Measurements from ENCODE around the gene SLC24A5.

The SLC24A5 gene

DNA sequence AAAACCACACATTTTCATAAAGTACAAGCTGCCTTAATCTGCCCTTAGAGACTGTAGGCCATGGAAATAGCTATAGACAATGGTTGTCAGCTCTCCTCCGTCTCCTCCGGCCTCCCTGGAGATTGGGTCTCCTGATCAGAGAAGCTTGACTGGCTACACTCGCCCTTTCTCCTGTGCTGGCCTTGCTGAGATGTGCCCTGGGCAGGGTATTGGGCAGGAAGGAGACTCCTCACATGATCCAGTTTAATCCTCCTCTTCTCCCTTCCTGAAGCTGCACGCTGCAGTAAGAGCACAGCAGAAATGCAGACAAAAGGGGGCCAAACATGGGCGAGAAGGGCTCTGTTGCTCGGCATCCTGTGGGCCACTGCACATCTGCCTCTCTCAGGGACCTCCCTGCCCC, at the start of gene SLC24A5:
Gene SLC24A5 (plus strand): TSS at position 246 of the 400 bp plus-strand sequence. CDS start 55 bp downstream, at position 301.
- no peak for DNase-seq

DNA sequence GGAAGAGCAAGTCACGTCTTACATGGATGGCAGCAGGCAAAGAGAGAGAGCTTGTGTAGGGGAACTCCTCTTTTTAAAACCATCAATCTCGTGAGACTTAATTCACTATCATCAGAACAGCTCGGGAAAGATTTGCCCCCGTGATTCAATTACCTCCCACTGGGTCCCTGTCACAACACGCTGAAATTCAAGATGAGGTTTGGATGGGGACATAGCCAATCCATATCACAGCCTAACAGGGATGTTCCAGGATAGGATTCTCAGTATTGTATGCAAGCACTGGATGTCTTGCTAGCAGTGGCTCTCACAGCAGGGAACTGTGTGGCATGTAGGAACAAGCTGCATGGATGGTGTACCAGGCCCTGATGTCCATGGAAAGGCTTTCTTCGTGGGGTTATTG, 47.8 kb upstream of the SLC24A5 start:
- DNase-seq, result no peak

DNA sequence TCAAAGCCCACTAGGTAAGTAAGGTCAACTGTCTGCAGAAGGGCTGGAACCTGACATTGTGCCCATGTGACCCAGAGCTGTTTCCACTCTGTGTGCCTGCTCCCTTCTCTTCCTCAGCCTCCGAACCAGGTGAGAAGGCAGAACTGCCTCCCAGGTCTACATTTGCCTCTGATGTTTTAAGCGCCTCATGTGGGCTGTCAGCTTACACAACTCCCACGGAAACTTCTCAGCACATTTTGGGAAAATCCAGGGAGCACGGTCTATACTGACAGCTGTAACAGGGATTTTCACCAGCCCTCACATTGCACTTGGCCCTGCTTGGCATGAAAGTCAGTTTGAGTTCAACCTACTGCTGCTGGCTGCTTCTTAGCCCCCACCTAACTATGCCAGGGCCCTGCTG, 46.9 kb upstream of the SLC24A5 start:
- no peak for DNase-seq

DNA sequence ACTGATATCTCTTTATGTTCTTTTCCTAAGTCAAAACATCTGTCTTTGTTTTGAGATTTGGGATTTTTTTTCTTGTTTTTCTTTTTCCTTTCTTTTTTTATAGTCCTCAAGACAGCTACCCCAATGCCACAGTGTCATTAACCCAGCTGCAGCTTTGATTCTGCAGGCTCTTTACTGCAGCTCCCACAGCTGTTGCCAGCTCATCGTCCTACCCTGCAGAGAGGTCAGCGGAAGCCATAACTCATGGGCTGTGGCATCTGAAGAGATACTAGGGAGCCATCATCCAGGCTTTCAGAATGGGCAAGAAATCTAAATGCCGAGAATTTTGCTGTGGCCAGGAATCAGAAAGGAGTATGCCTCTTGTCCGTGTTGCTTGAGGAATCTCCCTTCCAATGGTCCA, 44.3 kb upstream of the SLC24A5 start:
- DNase-seq, result no peak

DNA sequence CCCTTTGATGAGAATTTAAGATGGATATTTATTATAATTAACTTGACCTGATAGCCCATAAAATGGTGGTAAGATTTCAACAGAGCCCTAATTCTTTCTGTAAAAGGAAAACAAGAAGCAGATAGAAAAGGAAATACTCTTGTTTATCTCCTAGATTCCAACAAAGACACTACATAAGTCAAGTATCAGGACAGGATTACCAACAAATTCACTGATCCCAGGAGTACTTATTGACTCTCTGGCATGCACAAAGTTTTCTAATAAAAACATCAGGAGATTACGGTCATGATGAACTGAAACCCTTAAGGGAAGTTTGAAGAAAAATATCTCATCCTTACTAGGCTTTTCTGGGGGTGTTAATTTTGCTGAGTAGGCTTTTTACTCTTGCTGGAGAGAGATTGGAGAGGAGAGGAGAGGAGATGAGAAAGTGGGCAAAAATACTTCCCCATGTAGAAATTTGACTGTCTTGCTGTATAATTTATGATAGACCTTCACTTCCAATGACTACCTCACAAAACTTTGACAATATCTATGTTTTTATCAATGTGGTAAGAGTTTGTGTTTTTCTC, 43.1 kb upstream of the SLC24A5 start:
- DNase-seq, result no peak

DNA sequence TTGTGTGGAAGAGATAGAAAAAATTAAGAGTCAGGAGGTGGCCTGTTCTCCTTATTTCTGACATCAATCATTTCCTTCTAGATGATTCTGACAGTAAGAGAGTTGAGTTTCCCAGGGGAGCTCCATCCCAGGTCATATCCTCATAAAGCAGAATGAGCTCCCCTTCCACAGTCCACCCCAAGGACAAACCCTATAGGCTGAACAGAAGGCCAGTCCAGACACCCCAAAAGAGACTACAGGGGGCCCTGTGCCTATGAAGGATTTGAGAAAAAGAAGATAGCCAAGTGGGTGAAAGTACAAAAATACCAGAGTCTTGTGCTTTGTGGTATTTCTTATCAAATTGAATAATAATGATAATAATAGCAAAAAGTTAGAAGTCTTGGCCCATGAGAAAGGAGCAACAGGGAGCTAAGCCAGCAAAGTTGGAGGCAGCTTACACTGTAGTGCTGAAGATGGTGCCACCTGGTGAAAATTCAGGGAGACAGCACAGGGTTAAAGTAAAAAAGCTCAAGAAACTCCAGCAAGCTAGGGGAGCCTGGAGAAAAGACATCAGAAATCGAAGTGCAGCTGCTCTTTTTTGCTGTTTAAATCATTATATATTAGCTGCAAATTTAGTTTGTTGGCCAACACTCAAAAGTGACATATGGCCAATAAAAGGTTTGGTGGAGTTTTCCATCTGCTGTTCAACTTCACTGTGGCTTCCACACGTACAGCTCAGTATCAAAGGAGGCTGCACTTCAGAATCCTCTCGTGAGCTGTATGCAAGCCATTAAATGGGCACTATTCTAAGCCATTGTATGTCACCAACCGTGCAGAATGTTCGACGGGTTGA, 35.8 kb upstream of the SLC24A5 start:
- no peak for DNase-seq

DNA sequence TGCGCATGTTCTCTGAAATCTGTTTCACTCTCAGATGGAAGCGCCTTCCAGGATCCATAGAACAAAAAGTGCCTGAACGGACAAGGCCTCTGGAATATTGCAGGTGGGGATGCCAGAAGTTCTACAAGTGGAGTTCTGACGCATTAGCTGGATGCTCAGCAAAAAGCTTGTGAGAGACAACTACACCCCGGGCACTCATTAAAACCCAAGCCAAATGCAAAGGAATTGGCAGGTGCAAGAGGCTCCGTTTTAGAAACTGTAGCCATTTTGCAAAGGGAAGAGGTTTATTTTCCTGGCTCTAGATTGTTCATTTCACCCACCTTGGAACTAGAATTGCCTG, 35.2 kb upstream of the SLC24A5 start:
- DNase-seq, result no peak

DNA sequence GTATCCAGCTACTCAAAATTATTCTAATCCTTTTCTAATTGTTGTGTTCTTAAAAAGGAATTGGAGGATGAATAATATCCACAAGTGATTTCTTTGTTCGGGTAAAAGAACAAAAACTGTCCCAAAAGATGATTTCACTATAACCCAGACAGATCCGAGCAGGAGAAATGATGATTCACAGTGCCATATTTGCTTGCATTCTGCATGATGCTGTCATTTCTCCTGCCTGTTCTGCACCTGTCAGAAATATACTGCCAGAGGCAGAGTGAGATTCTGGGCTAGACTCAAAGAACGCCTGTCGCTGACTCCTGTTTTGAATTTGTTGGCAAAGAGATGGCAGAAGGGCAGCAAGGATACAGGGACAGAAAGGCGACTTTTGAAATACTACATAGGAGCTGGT, 34.7 kb upstream of the SLC24A5 start:
- no peak for DNase-seq

DNA sequence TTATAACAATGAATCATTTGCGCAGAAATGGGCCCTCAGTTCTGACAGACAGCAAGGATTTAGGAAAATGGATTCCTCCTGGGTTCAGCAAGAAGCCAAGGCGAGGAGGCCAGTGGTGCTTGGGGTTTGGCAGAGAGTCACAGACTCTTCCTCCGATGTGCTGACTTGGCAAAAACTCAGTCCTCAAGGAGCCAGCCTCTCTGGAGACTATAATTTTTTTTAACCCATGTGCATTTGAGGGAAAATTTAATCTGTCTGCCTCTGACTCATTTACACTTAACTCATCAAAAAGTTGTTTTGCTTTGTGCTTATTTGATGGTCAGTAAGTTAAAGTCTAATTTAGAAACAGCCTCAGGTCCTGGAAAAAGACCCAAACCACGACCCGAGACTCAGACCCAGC, 34.2 kb upstream of the SLC24A5 start:
- DNase-seq, result no peak

DNA sequence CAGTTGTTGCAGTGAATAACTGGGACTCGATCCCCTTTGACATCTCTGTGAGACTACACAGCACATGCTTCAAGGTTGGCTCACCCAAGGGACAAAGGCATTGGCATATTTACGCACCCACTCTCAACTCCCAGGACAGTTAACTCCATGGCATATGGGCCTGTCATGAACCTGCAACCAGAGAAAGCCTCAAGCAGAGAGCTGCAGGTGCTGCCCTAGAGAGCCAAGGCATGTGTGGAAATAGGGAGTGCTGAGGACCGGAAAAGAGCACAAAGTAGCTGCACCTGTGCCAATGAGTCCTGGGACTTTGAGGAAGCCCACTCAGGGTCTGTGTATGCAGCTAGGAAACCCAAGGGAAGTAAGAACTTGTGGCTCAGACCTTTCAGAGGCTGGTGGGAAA, 32.9 kb upstream of the SLC24A5 start:
- DNase-seq, result no peak

DNA sequence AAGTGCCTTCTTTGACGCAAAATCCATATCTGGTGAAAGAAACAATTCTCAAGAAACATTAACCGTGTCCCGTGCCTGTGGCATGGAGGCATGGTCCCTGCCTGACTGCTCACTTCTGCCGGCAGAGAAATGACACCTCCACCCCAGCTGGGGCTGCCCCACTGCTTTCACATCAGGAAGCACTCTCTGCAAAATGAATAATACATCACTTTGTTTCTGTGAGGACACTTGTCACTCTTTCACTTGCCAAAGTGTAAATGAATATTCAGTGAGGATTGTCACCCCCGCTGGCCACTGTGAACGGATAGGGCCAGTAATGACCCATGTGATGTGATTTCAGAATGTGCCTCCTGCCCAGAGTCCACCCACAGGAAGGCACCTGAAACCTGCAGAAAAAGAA, 31.1 kb upstream of the SLC24A5 start:
- DNase-seq, result no peak

DNA sequence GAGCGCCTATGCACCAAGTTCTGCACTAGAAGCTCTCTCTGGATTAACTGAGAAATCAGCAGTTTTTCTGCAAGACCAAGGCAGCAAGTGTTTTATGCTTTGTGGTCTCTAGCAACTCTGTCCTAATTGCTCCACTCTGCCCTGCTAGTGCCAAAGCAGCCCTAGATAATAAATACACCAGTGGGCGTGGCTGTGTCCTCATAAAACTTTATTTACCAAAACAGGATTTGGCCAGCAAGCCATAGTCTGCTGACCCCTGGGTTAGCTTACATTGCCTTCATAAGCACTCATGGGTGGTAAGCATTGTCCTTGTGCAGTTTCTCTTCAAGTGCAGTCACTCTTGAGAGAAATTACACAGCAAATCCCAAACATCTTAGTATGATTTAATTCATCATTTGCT, 30.7 kb upstream of the SLC24A5 start:
- DNase-seq, result no peak

DNA sequence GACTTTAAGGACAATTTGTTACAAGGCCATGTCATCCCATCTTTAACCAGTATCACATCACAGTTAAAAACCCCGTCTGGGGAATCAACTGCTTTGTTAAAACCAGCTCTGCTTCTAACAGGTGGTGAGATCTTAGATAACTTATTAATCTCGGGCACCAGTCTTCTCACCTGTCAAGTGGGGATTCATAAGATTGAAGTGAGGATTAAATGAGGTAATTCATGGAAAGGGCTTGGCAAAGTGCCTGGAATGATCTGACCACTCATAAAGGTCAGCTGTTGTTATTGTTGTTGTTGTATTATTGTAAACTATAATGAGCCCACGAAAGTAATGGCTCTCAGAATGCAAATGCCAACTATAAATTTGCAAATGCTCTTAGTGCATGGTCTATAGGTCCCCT, 30.1 kb upstream of the SLC24A5 start:
- DNase-seq, result no peak

DNA sequence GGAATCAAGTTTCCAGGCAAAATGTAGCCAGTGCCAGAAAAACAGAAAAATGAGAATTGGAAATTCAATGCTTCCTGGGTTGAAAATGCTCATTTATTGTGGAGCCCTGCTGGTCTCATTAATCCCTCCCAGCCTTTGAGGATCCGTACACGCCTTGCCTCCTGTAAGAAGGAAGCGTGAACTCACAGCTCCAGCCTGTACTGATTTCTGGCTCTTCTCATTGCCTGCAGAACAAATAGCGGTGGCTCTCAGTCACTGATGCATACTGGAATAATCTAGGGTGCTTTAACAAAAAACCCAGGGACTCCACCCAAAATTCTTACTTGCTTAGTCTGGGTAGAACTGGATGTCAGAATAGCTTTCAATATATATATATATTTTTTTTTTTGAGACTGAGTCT, 29.3 kb upstream of the SLC24A5 start:
- DNase-seq, result no peak

DNA sequence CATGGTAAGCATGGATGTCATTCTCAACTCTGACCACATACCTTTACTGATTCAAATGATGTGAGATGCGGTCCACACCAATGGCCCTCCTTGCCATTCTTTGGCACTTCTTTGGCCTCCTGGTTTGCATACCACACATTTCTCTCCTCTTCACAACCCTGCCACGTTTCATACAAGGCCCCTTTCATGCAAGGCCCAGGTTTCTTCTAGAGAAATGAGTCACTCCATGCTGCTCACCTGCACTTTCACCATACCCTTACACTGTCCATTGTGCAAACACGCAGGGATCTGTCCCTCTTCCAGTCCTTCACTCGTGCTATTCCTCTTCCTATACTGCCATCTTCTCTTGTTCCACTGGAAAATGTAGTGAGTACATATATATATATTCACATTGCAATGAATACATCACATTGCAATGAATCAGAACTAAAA, 24.4 kb upstream of the SLC24A5 start:
- DNase-seq, result no peak

DNA sequence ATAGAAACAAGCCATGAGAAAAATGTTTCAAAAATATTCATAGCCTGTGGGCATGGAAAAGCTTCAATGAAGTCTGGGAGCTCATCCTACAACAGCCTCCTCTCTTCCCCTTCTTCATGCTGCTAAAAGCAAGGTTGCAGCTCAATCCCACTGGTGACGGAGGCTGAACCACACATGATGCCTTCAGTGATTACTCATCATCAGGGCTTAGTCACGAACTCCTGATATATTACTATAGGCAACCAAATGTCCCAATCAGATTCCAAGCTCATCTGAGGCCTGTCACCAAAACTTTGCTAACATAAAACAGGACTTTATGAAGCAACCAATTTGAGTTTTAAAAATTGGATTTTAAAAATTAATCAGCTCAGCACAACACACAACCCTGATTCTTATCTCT, 24.0 kb upstream of the SLC24A5 start:
- no peak for DNase-seq

DNA sequence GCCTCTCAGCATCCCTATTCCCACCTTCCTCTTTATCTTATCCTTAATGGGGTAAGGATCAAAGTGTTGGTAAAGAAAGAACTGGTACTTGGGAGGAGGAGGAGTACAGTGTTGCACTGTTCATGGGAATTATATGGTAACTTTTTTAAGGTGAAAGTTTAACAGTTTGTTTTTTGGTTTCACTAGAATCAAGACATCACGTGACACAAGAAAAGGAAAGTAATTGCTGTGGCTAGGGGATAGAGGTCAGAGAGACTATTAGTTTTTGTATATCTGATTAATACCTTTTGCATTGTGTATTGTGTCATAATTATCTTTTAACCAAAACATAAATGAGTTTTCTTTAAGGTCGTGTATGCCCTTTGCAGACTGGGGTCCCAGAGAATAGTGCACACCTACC, 23.5 kb upstream of the SLC24A5 start:
- DNase-seq, result no peak

DNA sequence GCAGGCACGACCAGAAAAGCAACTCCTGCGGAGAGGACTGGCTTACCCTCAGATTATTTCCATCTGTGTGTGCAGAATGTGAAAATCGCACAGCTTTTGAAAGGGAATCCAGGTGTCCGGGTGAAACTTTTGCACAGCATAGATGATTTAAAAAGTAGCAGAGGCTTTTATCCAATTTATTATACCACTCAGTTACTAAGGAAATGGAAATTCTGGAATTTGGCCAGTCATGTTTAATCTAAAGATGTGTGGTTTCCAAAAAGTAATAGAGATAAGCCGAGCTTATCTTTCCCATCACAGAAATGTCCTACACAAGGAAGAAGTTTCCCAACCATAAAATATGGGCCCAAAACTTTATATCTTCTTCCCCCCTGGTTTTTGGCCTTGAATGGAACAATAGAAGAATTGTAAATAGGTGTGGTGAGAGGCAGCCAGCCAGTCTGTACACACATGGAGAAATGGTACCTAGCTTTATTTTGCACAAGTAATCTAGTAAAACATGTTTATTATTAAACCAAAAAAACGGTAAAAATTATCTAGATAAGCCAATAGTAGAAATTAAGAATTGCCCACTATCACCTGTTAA, 19.3 kb upstream of the SLC24A5 start:
- no peak for DNase-seq

DNA sequence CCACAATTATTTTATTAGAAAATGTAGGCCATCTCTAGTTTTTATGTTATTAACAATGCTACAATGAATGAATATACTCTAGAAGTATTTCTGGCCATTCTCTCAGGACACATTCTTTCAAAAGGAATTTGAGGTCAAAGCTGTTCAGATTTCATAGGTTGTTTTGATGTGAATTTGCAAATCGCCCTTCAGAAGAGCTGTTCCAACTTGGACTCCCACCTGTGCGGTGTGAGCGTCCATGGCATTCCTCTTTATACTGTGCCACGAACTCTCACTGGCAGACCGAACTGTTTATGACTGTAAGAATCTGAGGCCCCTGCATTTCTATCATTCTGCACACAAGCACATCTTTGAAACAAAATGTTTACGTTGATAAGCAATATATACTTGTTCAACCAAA, 18.6 kb upstream of the SLC24A5 start:
- no peak for DNase-seq

DNA sequence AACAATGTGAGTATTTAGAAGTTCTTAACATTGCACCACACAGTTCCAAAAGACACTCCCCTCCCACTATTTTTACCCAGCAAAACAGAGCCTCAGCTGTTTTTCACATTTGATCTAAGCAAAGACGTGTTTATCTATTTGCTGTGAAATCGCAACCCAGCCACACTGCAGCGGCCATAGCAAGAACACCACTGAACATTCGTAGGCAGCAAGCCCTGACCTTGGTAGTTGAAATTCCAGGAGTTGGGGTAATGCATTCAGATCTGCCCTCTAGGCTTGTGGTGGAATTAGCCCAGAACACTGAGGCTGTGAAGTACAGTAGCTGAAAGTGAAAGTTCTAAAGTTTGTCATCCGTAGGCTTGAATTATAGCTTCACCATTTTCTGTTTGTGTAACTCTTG, 17.1 kb upstream of the SLC24A5 start:
- no peak for DNase-seq

DNA sequence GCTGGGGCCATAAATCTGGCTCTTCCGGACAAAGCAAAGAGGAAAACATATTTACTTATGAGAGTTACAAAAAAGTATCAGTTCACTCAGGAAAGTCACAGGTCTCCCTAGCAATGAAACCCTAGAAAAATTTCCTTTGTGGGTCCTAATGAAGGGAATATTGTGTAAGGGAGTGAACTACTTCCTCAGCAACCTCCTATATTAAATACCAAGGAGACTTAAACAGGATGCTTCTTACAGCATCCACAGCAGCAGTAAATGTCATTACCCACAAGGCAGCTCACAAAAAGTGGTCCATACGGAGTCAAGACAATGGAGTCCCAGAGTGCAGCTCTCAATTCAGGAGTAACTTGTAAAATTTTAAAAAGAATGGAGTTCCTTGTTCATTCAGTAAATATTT, 14.9 kb upstream of the SLC24A5 start:
- DNase-seq, result no peak

DNA sequence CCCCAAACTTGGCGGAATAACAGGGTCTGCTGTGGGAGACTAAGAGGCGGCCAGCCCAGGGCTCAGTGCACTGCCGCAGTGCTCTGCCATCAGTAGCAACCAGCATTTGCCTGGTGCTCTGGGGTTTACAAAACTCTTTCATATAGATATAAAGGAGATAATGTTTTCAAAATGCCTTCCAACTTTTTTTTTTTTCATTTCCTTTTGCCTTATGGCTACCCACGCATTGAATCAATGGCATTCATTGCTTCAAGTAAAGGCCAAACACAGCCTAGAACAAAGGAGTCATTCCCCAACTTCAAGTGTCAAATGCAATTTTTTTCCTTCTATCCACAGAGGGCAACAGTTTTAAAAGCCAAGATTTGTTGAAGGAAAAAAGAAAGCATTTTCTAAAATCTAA, 11.6 kb upstream of the SLC24A5 start:
- no peak for DNase-seq

DNA sequence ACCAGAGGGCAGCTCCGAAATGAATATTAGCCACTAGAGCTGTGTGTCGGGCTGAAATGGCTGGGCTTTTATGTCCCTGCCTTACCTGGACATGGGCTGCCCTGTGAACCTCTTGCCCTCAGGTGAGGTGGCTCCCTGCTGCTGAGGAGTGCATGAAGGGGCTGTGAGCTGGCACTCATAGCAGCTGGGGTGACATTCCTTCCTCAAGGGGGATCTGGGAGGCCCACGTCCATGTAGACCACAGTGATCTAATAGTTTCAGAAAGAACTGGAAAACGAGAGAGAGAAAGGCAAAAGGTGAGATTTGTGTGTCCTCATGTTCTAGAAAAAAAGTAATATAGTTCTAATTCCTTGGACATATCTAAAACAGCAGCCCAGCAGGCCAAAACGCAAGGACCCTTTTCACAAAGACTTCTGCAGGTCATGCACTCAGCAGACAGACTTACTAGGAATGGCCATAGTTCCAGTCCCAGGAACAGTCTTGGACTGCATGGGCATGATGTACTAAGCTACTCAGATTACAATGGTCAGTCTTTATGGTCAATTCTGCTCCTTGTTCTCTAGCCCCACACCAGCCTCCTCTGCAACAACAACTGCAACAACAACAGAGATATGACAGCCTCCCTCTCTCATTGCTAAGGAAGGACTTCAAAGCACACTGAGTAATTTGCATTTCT, 10.8 kb upstream of the SLC24A5 start:
- no peak for DNase-seq

DNA sequence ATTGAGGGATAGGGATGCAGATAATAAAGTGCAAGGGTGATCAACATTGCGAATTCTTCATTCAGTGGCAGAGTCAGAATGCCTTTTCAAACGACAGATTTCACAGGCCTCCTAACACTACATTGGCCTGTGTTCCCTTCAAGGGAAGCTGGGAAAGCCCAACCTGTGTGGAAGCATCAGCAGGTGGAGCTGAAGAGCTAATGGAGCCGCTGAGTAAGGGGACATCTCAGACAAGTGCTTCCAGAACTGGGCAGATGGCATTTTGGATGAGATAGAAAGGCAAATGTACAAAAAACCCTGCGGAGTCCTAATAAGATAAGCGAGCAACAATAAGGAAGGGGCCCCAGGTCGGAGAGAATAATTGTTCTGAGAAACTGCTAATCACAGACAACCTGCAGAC, 8.5 kb upstream of the SLC24A5 start:
- no peak for DNase-seq

All from CD4-positive, alpha-beta T cell treated with Interleukin-17A for 1 hour (primary cell).